NCI-H2171 treated with DMSO at 0.1 percent for 48 hours (cell line): ENCODE measurements around the gene TMED8.

Experiments used
- DNase-seq: peaks from one replicate; lab custom pipeline; 2025; lab: John Stamatoyannopoulos, UW

The TMED8 gene

GRCh38 chr14:77296155-77296554, 80.7 kb downstream of the TMED8 start:
- DNase-seq, result no peak

- peak; percentile 16 for DNase-seq
Observed at GRCh38 chr14:77290705-77291104, 86.2 kb downstream of the TMED8 start.

- DNase-seq, result no peak
Observed at GRCh38 chr14:77286576-77286975, 90.3 kb downstream of the TMED8 start.
